ENCODE results near the gene VPREB1. TPM values are rescaled to one million over a fixed set of nuclear protein-coding genes. Genes with fewer than 3 reads are reported as not detected.

Gene VPREB1
- 1 to 10 TPM in 1 of 4 donors, not detected in 3; 2.6 TPM for total RNA-seq

GRCh38 chr22:22244316-22245250, at the start of gene VPREB1:
TSS of gene VPREB1 (plus strand) at chr22:22244786. CDS start at chr22:22244814, 28 bp downstream.
- H3K4me1 ChIP-seq, result no peaks in the 10 kb centered on the region
- H3K27me3 ChIP-seq, result no peaks in the 10 kb centered on the region
- TF ChIP-seq, protein P1, sequence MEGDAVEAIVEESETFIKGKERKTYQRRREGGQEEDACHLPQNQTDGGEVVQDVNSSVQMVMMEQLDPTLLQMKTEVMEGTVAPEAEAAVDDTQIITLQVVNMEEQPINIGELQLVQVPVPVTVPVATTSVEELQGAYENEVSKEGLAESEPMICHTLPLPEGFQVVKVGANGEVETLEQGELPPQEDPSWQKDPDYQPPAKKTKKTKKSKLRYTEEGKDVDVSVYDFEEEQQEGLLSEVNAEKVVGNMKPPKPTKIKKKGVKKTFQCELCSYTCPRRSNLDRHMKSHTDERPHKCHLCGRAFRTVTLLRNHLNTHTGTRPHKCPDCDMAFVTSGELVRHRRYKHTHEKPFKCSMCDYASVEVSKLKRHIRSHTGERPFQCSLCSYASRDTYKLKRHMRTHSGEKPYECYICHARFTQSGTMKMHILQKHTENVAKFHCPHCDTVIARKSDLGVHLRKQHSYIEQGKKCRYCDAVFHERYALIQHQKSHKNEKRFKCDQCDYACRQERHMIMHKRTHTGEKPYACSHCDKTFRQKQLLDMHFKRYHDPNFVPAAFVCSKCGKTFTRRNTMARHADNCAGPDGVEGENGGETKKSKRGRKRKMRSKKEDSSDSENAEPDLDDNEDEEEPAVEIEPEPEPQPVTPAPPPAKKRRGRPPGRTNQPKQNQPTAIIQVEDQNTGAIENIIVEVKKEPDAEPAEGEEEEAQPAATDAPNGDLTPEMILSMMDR (IDR thresholded peaks at IDR 0.05), result no peak
- TF ChIP-seq POLR2A (IDR thresholded peaks at IDR 0.05), result no peak
- H3K4me3 ChIP-seq, result no peak within 1 kb of the TSS
- no peaks in the 10 kb centered on the region for H3K9me3 ChIP-seq
- no peaks in the 10 kb centered on the region for H3K36me3 ChIP-seq
- intact Hi-C loops (cut with DNase I; ENCODE audit: low total_unique reads), result no loop called here
- H3K27ac ChIP-seq, result no peak within 1 kb of the TSS
- DNase-seq, result no peak

DNA sequence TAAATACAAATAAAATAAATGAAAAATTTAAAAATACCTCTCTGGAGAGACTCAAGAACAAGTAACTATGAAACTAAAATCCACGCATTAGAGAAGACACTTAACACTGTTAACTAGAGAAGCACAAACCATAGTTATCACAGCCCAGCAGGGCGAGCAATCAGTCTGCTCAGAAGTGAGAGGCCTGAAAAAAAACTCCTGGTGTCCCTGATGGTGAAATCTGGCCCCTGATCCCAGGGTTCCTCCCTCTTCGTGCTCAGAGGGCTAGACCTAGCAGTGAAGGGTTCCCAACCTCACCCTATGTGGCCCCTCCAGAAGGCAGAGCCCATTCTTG, 49.7 kb upstream of the VPREB1 start:
- Histone ChIP-seq H3K36me3 (no peaks in the 10 kb centered on the region), H3K9me3 (no peaks in the 10 kb centered on the region), H3K27me3 (no peaks in the 10 kb centered on the region), H3K4me1 (no peaks in the 10 kb centered on the region), H3K4me3 (no peak overlapping the region), H3K27ac (no peak overlapping the region)
- intact Hi-C loops (cut with DNase I; ENCODE audit: low total_unique reads), result no loop called here
- no peak for TF ChIP-seq POLR2A (IDR thresholded peaks at IDR 0.05)
- TF ChIP-seq, protein P1 (IDR thresholded peaks at IDR 0.05), result no peak
- no peak for DNase-seq

DNA sequence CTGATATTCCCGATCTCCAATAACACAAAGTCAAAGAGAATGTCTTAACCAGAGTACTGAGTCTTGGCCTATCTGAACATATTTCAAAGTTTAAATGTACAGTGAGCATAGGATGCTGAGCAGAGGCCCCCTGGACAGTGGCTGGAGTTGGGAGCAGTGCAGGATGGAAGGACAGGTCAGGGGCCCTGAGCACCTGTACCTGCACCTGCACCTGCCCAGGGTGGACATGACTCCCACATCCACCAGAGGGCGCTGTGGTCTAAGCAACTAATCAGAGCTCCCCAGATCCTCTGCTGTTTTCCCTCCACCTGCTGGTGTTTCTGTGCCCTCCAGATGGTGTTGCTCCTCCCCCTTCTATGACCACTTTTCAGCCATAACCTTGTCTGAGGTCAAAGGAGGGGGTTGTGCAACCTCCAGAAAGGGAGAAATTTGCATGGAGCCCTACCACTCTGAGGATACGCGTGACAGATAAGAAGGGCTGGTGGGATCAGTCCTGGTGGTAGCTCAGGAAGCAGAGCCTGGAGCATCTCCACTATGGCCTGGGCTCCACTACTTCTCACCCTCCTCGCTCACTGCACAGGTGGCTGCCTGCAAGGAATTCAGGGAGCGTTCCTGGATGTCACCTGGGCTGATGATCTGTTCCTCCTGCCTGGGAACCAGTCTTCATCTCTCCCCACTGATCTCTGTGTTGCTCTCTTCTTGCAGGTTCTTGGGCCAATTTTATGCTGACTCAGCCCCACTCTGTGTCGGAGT, 49.1 kb upstream of the VPREB1 start:
- intact Hi-C loops (cut with DNase I; ENCODE audit: low total_unique reads), result no loop called here
- H3K27ac ChIP-seq, result no peak overlapping the region
- no peak overlapping the region for H3K4me3 ChIP-seq
- H3K9me3 ChIP-seq, result no peaks in the 10 kb centered on the region
- no peaks in the 10 kb centered on the region for H3K4me1 ChIP-seq
- H3K36me3 ChIP-seq, result no peaks in the 10 kb centered on the region
- DNase-seq, result no peak
- no peaks in the 10 kb centered on the region for H3K27me3 ChIP-seq
- no peak for TF ChIP-seq POLR2A (IDR thresholded peaks at IDR 0.05)
- TF ChIP-seq, protein P1 (IDR thresholded peaks at IDR 0.05), result peak; percentile 29 to 41 (median 36)

DNA sequence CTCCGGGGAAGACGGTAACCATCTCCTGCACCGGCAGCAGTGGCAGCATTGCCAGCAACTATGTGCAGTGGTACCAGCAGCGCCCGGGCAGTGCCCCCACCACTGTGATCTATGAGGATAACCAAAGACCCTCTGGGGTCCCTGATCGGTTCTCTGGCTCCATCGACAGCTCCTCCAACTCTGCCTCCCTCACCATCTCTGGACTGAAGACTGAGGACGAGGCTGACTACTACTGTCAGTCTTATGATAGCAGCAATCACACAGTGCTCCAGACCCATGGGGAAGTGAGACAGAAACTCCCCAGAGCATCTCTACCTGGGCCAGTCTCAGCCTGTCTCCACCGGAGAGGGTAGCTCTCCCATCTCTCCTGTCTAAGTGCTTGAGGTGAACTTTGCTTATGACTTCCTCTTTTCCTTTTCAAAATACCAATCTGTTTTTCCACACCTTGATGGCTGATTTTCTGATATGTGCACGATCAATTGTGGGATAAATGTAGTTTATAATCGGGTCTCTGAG, 48.5 kb upstream of the VPREB1 start:
- no peak for DNase-seq
- TF ChIP-seq, protein P1 (IDR thresholded peaks at IDR 0.05), result no peak
- Histone ChIP-seq H3K9me3 (no peaks in the 10 kb centered on the region), H3K27me3 (no peaks in the 10 kb centered on the region), H3K4me1 (no peaks in the 10 kb centered on the region), H3K4me3 (no peak overlapping the region), H3K27ac (no peak overlapping the region), H3K36me3 (no peaks in the 10 kb centered on the region)
- intact Hi-C loops (cut with DNase I; ENCODE audit: low total_unique reads), result no loop called here
